H1 (cell line): ENCODE measurements around the gene ARMC9. TPM values are rescaled to one million over a fixed set of nuclear protein-coding genes. Genes with fewer than 3 reads are reported as not detected.

Experiments
- CTCF ChIA-PET: fragments of 300-600 bp; sonication (Branson Sonifier 250); formaldehyde crosslinking; loops from one replicate; lab custom pipeline; 2021; ENCODE audit not compliant: partially characterized antibody; lab: Charles Lee
- POLR2A ChIA-PET: fragments of 300-600 bp; sonication (Branson Sonifier 250); formaldehyde crosslinking; loops from one replicate; lab custom pipeline; 2021; ENCODE audit warnings: inconsistent platforms; ENCODE audit not compliant: partially characterized antibody; lab: Charles Lee
- DNase-seq, 2 experiments: peaks; one replicate each; pipeline versions ENCODE4 v3.0.0 to v3.0.0-alpha.2; 2010 to 2022; ENCODE audit warnings: low spot score in 2 of 2, low read depth in 1 of 2, mixed read lengths in 1 of 2
- FAIRE-seq: peaks from 2 replicates; lab custom pipeline; 2011; peaks lifted over from hg19 to GRCh38; lab: Jason Lieb, UNC
- H2AFZ ChIP-seq: 2 replicates; pipeline ENCODE4 v1.8.1; 2012; ENCODE audit warnings: low read length, inconsistent platforms
- H2AK5ac ChIP-seq: 2 replicates; pipeline ENCODE4 v1.6.1; 2013; ENCODE audit warnings: low read depth, low read length
- H2BK120ac ChIP-seq: replicated peaks from 2 replicates; pipeline ENCODE3; 2013; ENCODE audit warnings: low read depth, low read length, inconsistent platforms
- H2BK12ac ChIP-seq: 2 replicates; pipeline ENCODE4 v1.6.1; 2013; ENCODE audit warnings: low read depth, low read length
- H2BK15ac ChIP-seq: 2 replicates; pipeline ENCODE4 v1.6.1; 2013; ENCODE audit warnings: low read length
- H2BK20ac ChIP-seq: 2 replicates; pipeline ENCODE4 v1.6.1; 2013; ENCODE audit warnings: low read length
- H2BK5ac ChIP-seq: 2 replicates; pipeline ENCODE4 v1.6.1; 2013; ENCODE audit warnings: low read depth, low read length
- H3K14ac ChIP-seq: 2 replicates; pipeline ENCODE4 v1.6.1; 2013; ENCODE audit warnings: inconsistent platforms; ENCODE audit not compliant: insufficient read length
- H3K18ac ChIP-seq: 2 replicates; pipeline ENCODE4 v1.6.1; 2013; ENCODE audit warnings: low read length; ENCODE audit errors: extremely low read depth
- H3K23ac ChIP-seq: 2 replicates; pipeline ENCODE4 v1.6.1; 2013; ENCODE audit warnings: inconsistent platforms; ENCODE audit not compliant: insufficient read length
- H3K23me2 ChIP-seq: 2 replicates; pipeline ENCODE4 v1.6.1; 2013; ENCODE audit warnings: low read depth, low read length
- H3K27ac ChIP-seq: 2 replicates; pipeline ENCODE4 v1.6.1; 2011; ENCODE audit warnings: low read depth, low read length, inconsistent platforms
- H3K27me3 ChIP-seq, 4 experiments: replicated peaks in 1 of 4; 1 replicate in 1 of 4; 2 replicates in 3 of 4; pipeline versions ENCODE4 v1.6.1 to v1.8.1; 2011 to 2013; ENCODE audit warnings: low read length in 3 of 4, mild to moderate bottlenecking in 3 of 4, inconsistent platforms in 2 of 4, mixed read lengths in 2 of 4, moderate library complexity in 1 of 4; ENCODE audit not compliant: control insufficient read depth in 3 of 4, insufficient read depth in 3 of 4; ENCODE audit errors: extremely low read depth in 1 of 4
- H3K36me3 ChIP-seq, 4 experiments: 2 replicates each; pipeline versions ENCODE4 v1.6.1 to v1.8.1; 2011 to 2013; ENCODE audit warnings: mild to moderate bottlenecking in 4 of 4, low read length in 3 of 4, moderate library complexity in 2 of 4, control low read depth in 1 of 4, inconsistent platforms in 1 of 4; ENCODE audit not compliant: insufficient read depth in 4 of 4, control insufficient read depth in 2 of 4
- H3K4ac ChIP-seq: replicated peaks from 2 replicates; pipeline ENCODE3; 2013; ENCODE audit warnings: low read length, low read depth, mixed read lengths, inconsistent platforms; ENCODE audit not compliant: insufficient read length
- H3K4me1 ChIP-seq, 4 experiments: replicated peaks in 1 of 4; 1 replicate in 1 of 4; 2 replicates in 3 of 4; pipeline versions ENCODE4 v1.6.1 to v1.8.1; 2011 to 2013; ENCODE audit warnings: low read length in 3 of 4, inconsistent platforms in 2 of 4, mixed read lengths in 1 of 4; ENCODE audit not compliant: insufficient read depth in 4 of 4, control insufficient read depth in 3 of 4
- H3K4me2 ChIP-seq, 2 experiments: 2 replicates each; pipeline versions ENCODE4 v1.6.1 to v1.8.1; 2011 to 2013; ENCODE audit warnings: low read depth in 2 of 2, low read length in 2 of 2, control low read depth in 1 of 2, inconsistent platforms in 1 of 2, mild to moderate bottlenecking in 1 of 2; ENCODE audit not compliant: insufficient read depth in 1 of 2
- H3K4me3 ChIP-seq, 4 experiments: fragments of 200-600, 300-600 bp in 1 of 4; sonication (generic), shearing (Covaris generic), sonication (Bioruptor Twin) in 1 of 4; 2 replicates each; pipeline versions ENCODE4 v1.5.1 to v1.8.1; 2011 to 2016; ENCODE audit warnings: low read length in 4 of 4, low read depth in 3 of 4, control low read depth in 2 of 4, inconsistent platforms in 2 of 4, mild to moderate bottlenecking in 2 of 4, mixed read lengths in 1 of 4, moderate library complexity in 1 of 4; ENCODE audit not compliant: insufficient read depth in 2 of 4; ENCODE audit errors: extremely low read depth in 1 of 4
- H3K56ac ChIP-seq: replicated peaks from 2 replicates; pipeline ENCODE3; 2013; ENCODE audit warnings: low read depth, mild to moderate bottlenecking, mixed read lengths, low read length, inconsistent platforms; ENCODE audit not compliant: insufficient read length
- H3K79me1 ChIP-seq: 2 replicates; pipeline ENCODE4 v1.6.1; 2013; ENCODE audit warnings: low read depth, low read length, control low read depth
- H3K79me2 ChIP-seq, 2 experiments: 2 replicates each; pipeline versions ENCODE4 v1.6.1 to v1.8.1; 2012 to 2013; ENCODE audit warnings: low read length in 2 of 2, mild to moderate bottlenecking in 2 of 2, inconsistent platforms in 1 of 2; ENCODE audit not compliant: insufficient read depth in 2 of 2, control insufficient read depth in 1 of 2
- H3K9ac ChIP-seq, 4 experiments: replicated peaks in 1 of 4; 1 replicate in 1 of 4; 2 replicates in 3 of 4; pipeline versions ENCODE4 v1.6.1 to v1.8.1; 2011 to 2013; ENCODE audit warnings: low read depth in 3 of 4, low read length in 3 of 4, control low read depth in 2 of 4, mild to moderate bottlenecking in 2 of 4, moderate library complexity in 2 of 4, inconsistent platforms in 1 of 4; ENCODE audit errors: extremely low read depth in 1 of 4
- H3K9me3 ChIP-seq, 2 experiments: 2 replicates each; pipeline versions ENCODE4 v1.6.1 to v1.8.1; 2012 to 2013; ENCODE audit warnings: mild to moderate bottlenecking in 2 of 2, moderate library complexity in 2 of 2, control low read depth in 1 of 2, inconsistent platforms in 1 of 2, low read depth in 1 of 2, low read length in 1 of 2, mixed read lengths in 1 of 2; ENCODE audit not compliant: insufficient read depth in 2 of 2
- H4K20me1 ChIP-seq, 2 experiments: replicated peaks in 1 of 2; 2 replicates each; pipeline versions ENCODE3 to v1.8.1; 2011 to 2013; ENCODE audit warnings: inconsistent platforms in 2 of 2, low read length in 2 of 2, mild to moderate bottlenecking in 1 of 2; ENCODE audit not compliant: insufficient read depth in 2 of 2, control insufficient read depth in 1 of 2
- H4K5ac ChIP-seq: 2 replicates; pipeline ENCODE4 v1.6.1; 2013; ENCODE audit warnings: low read length, low read depth, mixed read lengths, inconsistent platforms; ENCODE audit not compliant: insufficient read length
- H4K8ac ChIP-seq: 2 replicates; pipeline ENCODE4 v1.8.0; 2013; ENCODE audit warnings: mild to moderate bottlenecking, moderate library complexity, low read length, inconsistent platforms; ENCODE audit not compliant: insufficient read depth; ENCODE audit errors: extremely low read depth
- H4K91ac ChIP-seq: replicated peaks from 2 replicates; pipeline ENCODE3; 2013; ENCODE audit warnings: low read length, mixed read lengths, inconsistent platforms; ENCODE audit not compliant: insufficient read length
- BCL11A ChIP-seq, 2 experiments: IDR thresholded peaks; one replicate each; pipeline ENCODE4 v1.6.1; 2011; ENCODE audit warnings: low read depth in 2 of 2, low read length in 2 of 2, mild to moderate bottlenecking in 2 of 2
- EP300 ChIP-seq, 2 experiments: IDR thresholded peaks; 1 replicate in 1 of 2; 2 replicates in 1 of 2; pipeline ENCODE4 v1.6.1; 2011 to 2012; ENCODE audit warnings: low read depth in 2 of 2, low read length in 2 of 2, mild to moderate bottlenecking in 2 of 2, borderline replicate concordance in 1 of 2, inconsistent platforms in 1 of 2, moderate library complexity in 1 of 2
- JUN ChIP-seq: IDR thresholded peaks from 2 replicates; pipeline ENCODE4 v1.6.1; 2011; ENCODE audit warnings: low read depth, mild to moderate bottlenecking, improper control_type of control experiment, low read length
- PHF8 ChIP-seq: fragments of 200-600 bp; sonication (generic); conservative IDR thresholded peaks from 2 replicates; pipeline ENCODE4 v1.7.1; 2012; ENCODE audit warnings: low read depth, mild to moderate bottlenecking, inconsistent platforms, low read length, moderate library complexity
- RAD21 ChIP-seq, 2 experiments: IDR thresholded peaks in 1 of 2; conservative IDR thresholded peaks in 1 of 2; 2 replicates each; pipeline ENCODE4 v1.6.1; 2011; ENCODE audit warnings: low read depth in 2 of 2, low read length in 2 of 2, improper control_type of control experiment in 1 of 2, inconsistent platforms in 1 of 2, mild to moderate bottlenecking in 1 of 2, moderate library complexity in 1 of 2
- SUZ12 ChIP-seq: fragments of 200-600 bp; sonication (generic); IDR thresholded peaks from 2 replicates; pipeline ENCODE4 v1.6.1; 2012; ENCODE audit warnings: mild to moderate bottlenecking, inconsistent platforms, low read length, moderate library complexity, mixed read lengths
- TAF1 ChIP-seq: IDR thresholded peaks from 2 replicates; pipeline ENCODE4 v1.6.1; 2011; ENCODE audit warnings: mild to moderate bottlenecking, low read depth, low read length
- TCF12 ChIP-seq: IDR thresholded peaks from 2 replicates; pipeline ENCODE4 v1.6.1; 2011; ENCODE audit warnings: low read depth, mild to moderate bottlenecking, low read length
- USF2 ChIP-seq: IDR thresholded peaks from 2 replicates; pipeline ENCODE4 v1.6.1; 2011; ENCODE audit warnings: low read length, improper control_type of control experiment
- WGBS, 2 experiments: shearing (Covaris generic) in 1 of 2; methylation state at CpG; one replicate each; pipeline versions ENCODE4 v1.1.6 to v1.1.7; 2013 to 2015; ENCODE audit warnings: low lambda C conversion rate in 2 of 2, mixed read lengths in 2 of 2, inconsistent platforms in 1 of 2, low coverage in 1 of 2, missing lambda C conversion rate in 1 of 2; ENCODE audit not compliant: insufficient replicate concordance in 2 of 2, insufficient coverage in 1 of 2, insufficient read length in 1 of 2; ENCODE audit errors: extremely low coverage in 1 of 2, missing lambda C conversion rate in 1 of 2; 5-methylcytosine and 5-hydroxymethylcytosine counted together
- polyA plus RNA-seq, 7 experiments: library from polyadenylated mRNA; depleted of rRNA in 3 of 7; stranded (reverse) in 5 of 7; unstranded in 2 of 7; fragments of >200 nt in 5 of 7; fragments of 200-250 nt in 2 of 7; gene quantifications; 1 replicate in 5 of 7; 2 replicates in 1 of 7; 4 replicates in 1 of 7; pipeline versions ENCODE4 v1.2.1 to v1.2.3, GENCODE V29; 2011 to 2013; ENCODE audit warnings: missing spikeins in 2 of 7, mixed read lengths in 2 of 7
- total RNA-seq: library from RNA; stranded (reverse); fragmentation: NEBNext Ultra II Directional; extraction: Animal tissue kit (Norgen Biotek cat#: 25700); gene quantifications from 2 replicates; pipeline ENCODE4 v1.2.1, GENCODE V29; 2021
- TF ChIP-seq, protein P1 (sequence below): IDR thresholded peaks from 2 replicates; pipeline ENCODE4 v1.6.1; 2012; ENCODE audit warnings: low read length, inconsistent platforms

ARMC9 gene
- total and polyA plus RNA-seq, 2 of the 8 experiments (the other 6 are each of a cell fraction or from before 2014, with no cell fraction given) = 23.2 to 36.1 TPM

DNA sequence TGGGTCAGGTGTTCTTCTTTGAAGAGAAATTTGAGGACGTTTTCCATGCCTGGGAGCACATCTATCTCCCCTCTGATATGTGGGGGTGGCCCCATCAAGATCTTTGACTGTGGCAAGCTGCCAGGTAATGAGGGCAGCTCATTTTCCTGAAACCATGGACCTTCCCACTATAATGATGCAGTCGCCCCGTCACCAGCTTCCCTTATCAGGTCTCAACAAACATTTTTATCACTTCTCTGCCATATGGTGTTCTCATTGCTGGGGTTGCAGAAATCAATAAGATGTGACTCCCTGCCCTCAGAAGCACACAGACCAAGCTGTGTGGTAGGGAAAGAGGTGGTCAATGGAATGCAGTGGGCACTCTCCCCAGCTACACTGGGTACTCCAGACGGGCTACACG, 148.7 kb downstream of the ARMC9 start:
- Histone ChIP-seq H3K4ac (no peak overlapping the region), H2BK5ac (no peak overlapping the region), H3K27ac (no peak overlapping the region), H3K36me3 (no peaks in the 10 kb centered on the region; a peak in 1 of 8 replicates), H4K5ac (no peak overlapping the region), H2BK15ac (no peak overlapping the region), H2BK120ac (no peak overlapping the region), H3K4me1 (peaks cover 0 to 5% (median 2%) of the 10 kb centered on the region in 4 experiments; a peak in 2 of 7 replicates), H3K9me3 (no peaks in the 10 kb centered on the region), H2BK12ac (no peak overlapping the region), H3K79me2 (no peaks in the 10 kb centered on the region), H3K18ac (no peak overlapping the region), H4K91ac (no peak overlapping the region), H2BK20ac (no peak overlapping the region), H4K8ac (no peak overlapping the region), H3K4me3 (no peak overlapping the region), H3K23me2 (no peaks in the 10 kb centered on the region; the same call in 1 of the 2 replicates), H3K9ac (no peak overlapping the region), H3K4me2 (no peak overlapping the region), H3K23ac (no peak overlapping the region), H4K20me1 (no peaks in the 10 kb centered on the region), H2AK5ac (no peak overlapping the region), H3K56ac (no peak overlapping the region), H3K27me3 (no peaks in the 10 kb centered on the region), H3K14ac (no peak overlapping the region), H2AFZ (no peak overlapping the region), H3K79me1 (no peaks in the 10 kb centered on the region)
- no peak for DNase-seq
- POLR2A ChIA-PET = interaction anchor here (0.7 to 1.5 kb wide), 3 partner anchors 12 to 26 kb away, joined by 3 read pairs; no protein-coding TSS in a partner anchor
- WGBS, 2 experiments = 93% methylated on average over 5 of the region's 5 CpGs; no CpG with 5 or more reads in 1 of the 2 experiments
- CTCF ChIA-PET = interaction anchor here (0.6 to 2.6 kb wide), 16 partner anchors 12 to 144 kb away, joined by 3 to 9 read pairs (median 4); no protein-coding TSS in a partner anchor
- no peak for FAIRE-seq
- TF ChIP-seq EP300 (IDR thresholded peaks at IDR 0.05; ENCODE audit: borderline replicate concordance in 1 of 2, low read depth in 2 of 2, low read length in 2 of 2) (no peak), PHF8 (no peak), TAF1 (no peak), TCF12 (no peak), USF2 (no peak), JUN (no peak), SUZ12 (no peak), BCL11A (IDR thresholded peaks at IDR 0.05; ENCODE audit: low read depth in 2 of 2, low read length in 2 of 2) (no peak), RAD21 (IDR thresholded peaks at IDR 0.05 in 1 of 2, conservative IDR thresholded peaks at IDR 0.05 in 1 of 2; ENCODE audit: low read depth in 2 of 2, low read length in 2 of 2) (no peak)
- TF ChIP-seq, protein P1, sequence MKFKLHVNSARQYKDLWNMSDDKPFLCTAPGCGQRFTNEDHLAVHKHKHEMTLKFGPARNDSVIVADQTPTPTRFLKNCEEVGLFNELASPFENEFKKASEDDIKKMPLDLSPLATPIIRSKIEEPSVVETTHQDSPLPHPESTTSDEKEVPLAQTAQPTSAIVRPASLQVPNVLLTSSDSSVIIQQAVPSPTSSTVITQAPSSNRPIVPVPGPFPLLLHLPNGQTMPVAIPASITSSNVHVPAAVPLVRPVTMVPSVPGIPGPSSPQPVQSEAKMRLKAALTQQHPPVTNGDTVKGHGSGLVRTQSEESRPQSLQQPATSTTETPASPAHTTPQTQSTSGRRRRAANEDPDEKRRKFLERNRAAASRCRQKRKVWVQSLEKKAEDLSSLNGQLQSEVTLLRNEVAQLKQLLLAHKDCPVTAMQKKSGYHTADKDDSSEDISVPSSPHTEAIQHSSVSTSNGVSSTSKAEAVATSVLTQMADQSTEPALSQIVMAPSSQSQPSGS = no peak
